H1 (cell line): ENCODE data around the gene ATG16L1. TPM values are rescaled to one million over a fixed set of nuclear protein-coding genes. Genes with fewer than 3 reads are reported as not detected.

Experiments used
- CTCF ChIA-PET: fragments of 300-600 bp; sonication (Branson Sonifier 250); formaldehyde crosslinking; loops from one replicate; lab custom pipeline; 2021; ENCODE audit not compliant: partially characterized antibody; lab: Charles Lee
- POLR2A ChIA-PET: fragments of 300-600 bp; sonication (Branson Sonifier 250); formaldehyde crosslinking; loops from one replicate; lab custom pipeline; 2021; ENCODE audit warnings: inconsistent platforms; ENCODE audit not compliant: partially characterized antibody; lab: Charles Lee
- DNase-seq, 2 experiments: peaks; one replicate each; pipeline versions ENCODE4 v3.0.0 to v3.0.0-alpha.2; 2010 to 2022; ENCODE audit warnings: low spot score in 2 of 2, low read depth in 1 of 2, mixed read lengths in 1 of 2
- FAIRE-seq: peaks from 2 replicates; lab custom pipeline; 2011; peaks lifted over from hg19 to GRCh38; lab: Jason Lieb, UNC
- H2AFZ ChIP-seq: 2 replicates; pipeline ENCODE4 v1.8.1; 2012; ENCODE audit warnings: low read length, inconsistent platforms
- H2AK5ac ChIP-seq: 2 replicates; pipeline ENCODE4 v1.6.1; 2013; ENCODE audit warnings: low read depth, low read length
- H2BK120ac ChIP-seq: replicated peaks from 2 replicates; pipeline ENCODE3; 2013; ENCODE audit warnings: low read depth, low read length, inconsistent platforms
- H2BK12ac ChIP-seq: 2 replicates; pipeline ENCODE4 v1.6.1; 2013; ENCODE audit warnings: low read depth, low read length
- H2BK15ac ChIP-seq: 2 replicates; pipeline ENCODE4 v1.6.1; 2013; ENCODE audit warnings: low read length
- H2BK20ac ChIP-seq: 2 replicates; pipeline ENCODE4 v1.6.1; 2013; ENCODE audit warnings: low read length
- H2BK5ac ChIP-seq: 2 replicates; pipeline ENCODE4 v1.6.1; 2013; ENCODE audit warnings: low read depth, low read length
- H3K14ac ChIP-seq: 2 replicates; pipeline ENCODE4 v1.6.1; 2013; ENCODE audit warnings: inconsistent platforms; ENCODE audit not compliant: insufficient read length
- H3K18ac ChIP-seq: 2 replicates; pipeline ENCODE4 v1.6.1; 2013; ENCODE audit warnings: low read length; ENCODE audit errors: extremely low read depth
- H3K23ac ChIP-seq: 2 replicates; pipeline ENCODE4 v1.6.1; 2013; ENCODE audit warnings: inconsistent platforms; ENCODE audit not compliant: insufficient read length
- H3K23me2 ChIP-seq: 2 replicates; pipeline ENCODE4 v1.6.1; 2013; ENCODE audit warnings: low read depth, low read length
- H3K27ac ChIP-seq: 2 replicates; pipeline ENCODE4 v1.6.1; 2011; ENCODE audit warnings: low read depth, low read length, inconsistent platforms
- H3K27me3 ChIP-seq, 4 experiments: replicated peaks in 1 of 4; 1 replicate in 1 of 4; 2 replicates in 3 of 4; pipeline versions ENCODE4 v1.6.1 to v1.8.1; 2011 to 2013; ENCODE audit warnings: low read length in 3 of 4, mild to moderate bottlenecking in 3 of 4, inconsistent platforms in 2 of 4, mixed read lengths in 2 of 4, moderate library complexity in 1 of 4; ENCODE audit not compliant: control insufficient read depth in 3 of 4, insufficient read depth in 3 of 4; ENCODE audit errors: extremely low read depth in 1 of 4
- H3K36me3 ChIP-seq, 4 experiments: 2 replicates each; pipeline versions ENCODE4 v1.6.1 to v1.8.1; 2011 to 2013; ENCODE audit warnings: mild to moderate bottlenecking in 4 of 4, low read length in 3 of 4, moderate library complexity in 2 of 4, control low read depth in 1 of 4, inconsistent platforms in 1 of 4; ENCODE audit not compliant: insufficient read depth in 4 of 4, control insufficient read depth in 2 of 4
- H3K4ac ChIP-seq: replicated peaks from 2 replicates; pipeline ENCODE3; 2013; ENCODE audit warnings: low read length, low read depth, mixed read lengths, inconsistent platforms; ENCODE audit not compliant: insufficient read length
- H3K4me1 ChIP-seq, 4 experiments: replicated peaks in 1 of 4; 1 replicate in 1 of 4; 2 replicates in 3 of 4; pipeline versions ENCODE4 v1.6.1 to v1.8.1; 2011 to 2013; ENCODE audit warnings: low read length in 3 of 4, inconsistent platforms in 2 of 4, mixed read lengths in 1 of 4; ENCODE audit not compliant: insufficient read depth in 4 of 4, control insufficient read depth in 3 of 4
- H3K4me2 ChIP-seq, 2 experiments: 2 replicates each; pipeline versions ENCODE4 v1.6.1 to v1.8.1; 2011 to 2013; ENCODE audit warnings: low read depth in 2 of 2, low read length in 2 of 2, control low read depth in 1 of 2, inconsistent platforms in 1 of 2, mild to moderate bottlenecking in 1 of 2; ENCODE audit not compliant: insufficient read depth in 1 of 2
- H3K4me3 ChIP-seq, 4 experiments: fragments of 200-600, 300-600 bp in 1 of 4; sonication (generic), shearing (Covaris generic), sonication (Bioruptor Twin) in 1 of 4; 2 replicates each; pipeline versions ENCODE4 v1.5.1 to v1.8.1; 2011 to 2016; ENCODE audit warnings: low read length in 4 of 4, low read depth in 3 of 4, control low read depth in 2 of 4, inconsistent platforms in 2 of 4, mild to moderate bottlenecking in 2 of 4, mixed read lengths in 1 of 4, moderate library complexity in 1 of 4; ENCODE audit not compliant: insufficient read depth in 2 of 4; ENCODE audit errors: extremely low read depth in 1 of 4
- H3K56ac ChIP-seq: replicated peaks from 2 replicates; pipeline ENCODE3; 2013; ENCODE audit warnings: low read depth, mild to moderate bottlenecking, mixed read lengths, low read length, inconsistent platforms; ENCODE audit not compliant: insufficient read length
- H3K79me1 ChIP-seq: 2 replicates; pipeline ENCODE4 v1.6.1; 2013; ENCODE audit warnings: low read depth, low read length, control low read depth
- H3K79me2 ChIP-seq, 2 experiments: 2 replicates each; pipeline versions ENCODE4 v1.6.1 to v1.8.1; 2012 to 2013; ENCODE audit warnings: low read length in 2 of 2, mild to moderate bottlenecking in 2 of 2, inconsistent platforms in 1 of 2; ENCODE audit not compliant: insufficient read depth in 2 of 2, control insufficient read depth in 1 of 2
- H3K9ac ChIP-seq, 4 experiments: replicated peaks in 1 of 4; 1 replicate in 1 of 4; 2 replicates in 3 of 4; pipeline versions ENCODE4 v1.6.1 to v1.8.1; 2011 to 2013; ENCODE audit warnings: low read depth in 3 of 4, low read length in 3 of 4, control low read depth in 2 of 4, mild to moderate bottlenecking in 2 of 4, moderate library complexity in 2 of 4, inconsistent platforms in 1 of 4; ENCODE audit errors: extremely low read depth in 1 of 4
- H3K9me3 ChIP-seq, 2 experiments: 2 replicates each; pipeline versions ENCODE4 v1.6.1 to v1.8.1; 2012 to 2013; ENCODE audit warnings: mild to moderate bottlenecking in 2 of 2, moderate library complexity in 2 of 2, control low read depth in 1 of 2, inconsistent platforms in 1 of 2, low read depth in 1 of 2, low read length in 1 of 2, mixed read lengths in 1 of 2; ENCODE audit not compliant: insufficient read depth in 2 of 2
- H4K20me1 ChIP-seq, 2 experiments: replicated peaks in 1 of 2; 2 replicates each; pipeline versions ENCODE3 to v1.8.1; 2011 to 2013; ENCODE audit warnings: inconsistent platforms in 2 of 2, low read length in 2 of 2, mild to moderate bottlenecking in 1 of 2; ENCODE audit not compliant: insufficient read depth in 2 of 2, control insufficient read depth in 1 of 2
- H4K5ac ChIP-seq: 2 replicates; pipeline ENCODE4 v1.6.1; 2013; ENCODE audit warnings: low read length, low read depth, mixed read lengths, inconsistent platforms; ENCODE audit not compliant: insufficient read length
- H4K8ac ChIP-seq: 2 replicates; pipeline ENCODE4 v1.8.0; 2013; ENCODE audit warnings: mild to moderate bottlenecking, moderate library complexity, low read length, inconsistent platforms; ENCODE audit not compliant: insufficient read depth; ENCODE audit errors: extremely low read depth
- H4K91ac ChIP-seq: replicated peaks from 2 replicates; pipeline ENCODE3; 2013; ENCODE audit warnings: low read length, mixed read lengths, inconsistent platforms; ENCODE audit not compliant: insufficient read length
- BRCA1 ChIP-seq: IDR thresholded peaks from 2 replicates; pipeline ENCODE4 v1.6.1; 2012; ENCODE audit warnings: low read depth, low read length, improper control_type of control experiment
- CBX5 ChIP-seq: fragments of 300-800, 300-1000 bp; sonication (generic); IDR thresholded peaks from 2 replicates; pipeline ENCODE4 v1.7.1; 2016; ENCODE audit warnings: antibody characterized with exemption, low read length, low read depth
- CEBPB ChIP-seq: IDR thresholded peaks from 2 replicates; pipeline ENCODE4 v1.6.1; 2012; ENCODE audit warnings: low read depth, low read length
- CHD1 ChIP-seq: IDR thresholded peaks from 2 replicates; pipeline ENCODE4 v1.6.1; 2012; ENCODE audit warnings: low read depth, low read length, improper control_type of control experiment
- CHD2 ChIP-seq: IDR thresholded peaks from 2 replicates; pipeline ENCODE4 v1.6.1; 2012; ENCODE audit warnings: low read length, improper control_type of control experiment
- CREB1 ChIP-seq: IDR thresholded peaks from 2 replicates; pipeline ENCODE4 v1.6.1; 2012; ENCODE audit warnings: inconsistent platforms
- FOSL1 ChIP-seq: IDR thresholded peaks from 2 replicates; pipeline ENCODE4 v1.6.1; 2011; ENCODE audit warnings: mild to moderate bottlenecking, low read depth, low read length, moderate library complexity; ENCODE audit not compliant: insufficient read depth
- GTF2F1 ChIP-seq: IDR thresholded peaks from 2 replicates; pipeline ENCODE4 v1.6.1; 2012; ENCODE audit warnings: low read depth, low read length, improper control_type of control experiment, borderline replicate concordance
- HDAC2 ChIP-seq, 2 experiments: fragments of 300-600 bp in 1 of 2; sonication (generic) in 1 of 2; IDR thresholded peaks; 2 replicates each; pipeline ENCODE4 v1.6.1; 2011 to 2012; ENCODE audit warnings: low read depth in 2 of 2, low read length in 2 of 2, mild to moderate bottlenecking in 2 of 2, moderate library complexity in 2 of 2, borderline replicate concordance in 1 of 2, inconsistent platforms in 1 of 2
- HDAC6 ChIP-seq: IDR thresholded peaks from one replicate; pipeline ENCODE4 v1.7.1; 2012; ENCODE audit warnings: low read depth, mild to moderate bottlenecking, inconsistent platforms, low read length, moderate library complexity
- KDM5A ChIP-seq: fragments of 200-600 bp; IDR thresholded peaks from 2 replicates; pipeline ENCODE4 v1.7.1; 2012; ENCODE audit warnings: mild to moderate bottlenecking, low read length, inconsistent platforms, mixed read lengths
- PHF8 ChIP-seq: fragments of 200-600 bp; sonication (generic); conservative IDR thresholded peaks from 2 replicates; pipeline ENCODE4 v1.7.1; 2012; ENCODE audit warnings: low read depth, mild to moderate bottlenecking, inconsistent platforms, low read length, moderate library complexity
- SIX5 ChIP-seq: IDR thresholded peaks from 2 replicates; pipeline ENCODE4 v1.6.1; 2011; ENCODE audit warnings: mild to moderate bottlenecking, low read depth, low read length
- SP2 ChIP-seq: IDR thresholded peaks from 2 replicates; pipeline ENCODE4 v1.6.1; 2012; ENCODE audit warnings: mild to moderate bottlenecking, low read length, inconsistent platforms
- SRF ChIP-seq: IDR thresholded peaks from 2 replicates; pipeline ENCODE4 v1.6.1; 2011; ENCODE audit warnings: mild to moderate bottlenecking, low read depth, low read length, moderate library complexity
- WGBS, 2 experiments: shearing (Covaris generic) in 1 of 2; methylation state at CpG; one replicate each; pipeline versions ENCODE4 v1.1.6 to v1.1.7; 2013 to 2015; ENCODE audit warnings: low lambda C conversion rate in 2 of 2, mixed read lengths in 2 of 2, inconsistent platforms in 1 of 2, low coverage in 1 of 2, missing lambda C conversion rate in 1 of 2; ENCODE audit not compliant: insufficient replicate concordance in 2 of 2, insufficient coverage in 1 of 2, insufficient read length in 1 of 2; ENCODE audit errors: extremely low coverage in 1 of 2, missing lambda C conversion rate in 1 of 2; 5-methylcytosine and 5-hydroxymethylcytosine counted together
- polyA plus RNA-seq, 7 experiments: library from polyadenylated mRNA; depleted of rRNA in 3 of 7; stranded (reverse) in 5 of 7; unstranded in 2 of 7; fragments of >200 nt in 5 of 7; fragments of 200-250 nt in 2 of 7; gene quantifications; 1 replicate in 5 of 7; 2 replicates in 1 of 7; 4 replicates in 1 of 7; pipeline versions ENCODE4 v1.2.1 to v1.2.3, GENCODE V29; 2011 to 2013; ENCODE audit warnings: missing spikeins in 2 of 7, mixed read lengths in 2 of 7
- total RNA-seq: library from RNA; stranded (reverse); fragmentation: NEBNext Ultra II Directional; extraction: Animal tissue kit (Norgen Biotek cat#: 25700); gene quantifications from 2 replicates; pipeline ENCODE4 v1.2.1, GENCODE V29; 2021

ATG16L1 gene
- total and polyA plus RNA-seq, 2 of the 8 experiments (the other 6 are each of a cell fraction or from before 2014, with no cell fraction given): 18.3 to 31.0 TPM

DNA sequence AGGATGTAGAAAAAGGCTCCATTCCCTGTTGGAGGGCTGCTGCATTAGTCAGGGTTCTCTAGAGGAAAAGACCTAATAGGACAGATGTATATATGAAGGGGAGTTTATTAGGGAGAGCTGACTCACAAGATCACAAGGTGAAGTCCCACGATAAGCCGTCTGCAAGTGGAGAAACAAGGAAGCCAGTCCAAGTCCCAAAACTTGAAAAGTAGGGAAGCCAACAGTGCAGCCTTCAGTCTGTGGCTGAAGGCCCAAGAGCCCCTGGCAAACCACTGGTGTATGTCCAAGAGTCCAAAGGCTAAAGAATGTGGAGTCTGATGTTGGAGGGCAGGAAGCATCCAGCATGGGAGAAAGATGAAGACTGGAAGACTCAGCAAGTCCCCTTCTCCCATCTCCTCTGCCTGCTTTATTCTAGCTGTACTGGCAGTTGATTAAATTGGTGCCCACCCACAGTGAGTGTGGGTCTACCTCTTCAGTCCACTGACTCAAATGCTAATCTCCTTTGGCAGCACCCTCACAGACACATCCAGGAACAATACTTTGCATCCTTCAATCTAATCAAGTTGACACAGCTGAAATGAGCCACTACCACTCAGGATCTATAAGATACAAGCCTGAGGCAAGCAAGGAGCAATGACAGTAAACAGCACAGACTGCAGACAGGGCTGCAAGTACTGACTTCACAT, 30.0 kb upstream of the ATG16L1 start:
- WGBS, 2 experiments: 82% methylated on average over 2 of the region's 2 CpGs; no CpG with 5 or more reads in 1 of the 2 experiments
- Histone ChIP-seq H4K5ac (no peak overlapping the region), H2BK20ac (no peak overlapping the region), H2BK5ac (no peak overlapping the region), H3K79me1 (no peaks in the 10 kb centered on the region), H3K36me3 (no peaks in the 10 kb centered on the region), H3K27ac (no peak overlapping the region), H3K4me1 (peaks cover 0 to 5% (median 0%) of the 10 kb centered on the region in 4 experiments; a peak in 1 of 7 replicates), H3K79me2 (no peaks in the 10 kb centered on the region), H2AFZ (no peak overlapping the region), H3K14ac (no peak overlapping the region), H2BK15ac (no peak overlapping the region), H4K91ac (no peak overlapping the region), H3K9ac (no peak overlapping the region), H4K20me1 (no peaks in the 10 kb centered on the region), H3K9me3 (no peaks in the 10 kb centered on the region), H2AK5ac (no peak overlapping the region), H3K4me2 (no peak overlapping the region), H3K23ac (no peak overlapping the region), H3K4me3 (no peak overlapping the region), H2BK120ac (no peak overlapping the region), H3K56ac (no peak overlapping the region), H3K4ac (no peak overlapping the region), H3K27me3 (no peaks in the 10 kb centered on the region), H3K23me2 (no peaks in the 10 kb centered on the region), H3K18ac (no peak overlapping the region), H2BK12ac (no peak overlapping the region), H4K8ac (no peak overlapping the region)
- ChIA-PET CTCF (interaction anchor here (0.9 to 1.2 kb wide), 2 partner anchors 14 to 21 kb away, joined by 3 to 4 read pairs; no protein-coding TSS in a partner anchor), POLR2A (no interaction called here)
- DNase-seq: no peak
- no peak for FAIRE-seq
- TF ChIP-seq CHD2 (no peak), SRF (no peak), CEBPB (no peak), PHF8 (no peak), FOSL1 (no peak), SP2 (no peak), CBX5 (no peak), GTF2F1 (no peak), HDAC2 (IDR thresholded peaks at IDR 0.05; ENCODE audit: borderline replicate concordance in 1 of 2, low read depth in 2 of 2, low read length in 2 of 2) (no peak), SIX5 (no peak), HDAC6 (no peak), BRCA1 (no peak), CREB1 (no peak), KDM5A (no peak), CHD1 (no peak)
